HepG2 (cell line): Measurements from ENCODE around the gene SLC27A3. TPM values are rescaled to one million over a fixed set of nuclear protein-coding genes. Genes with fewer than 3 reads are reported as not detected.

Experiments
- CHD4 ChIP-seq: fragments of 200-600 bp; sonication (generic); IDR thresholded peaks from 2 replicates; pipeline ENCODE4 v1.7.0; 2017; ENCODE audit warnings: mild to moderate bottlenecking, low read length, borderline replicate concordance
- HNF4G ChIP-seq, 2 experiments: sonication (generic) in 1 of 2; formaldehyde crosslinking in 1 of 2; IDR thresholded peaks; 2 replicates each; pipeline versions ENCODE4 v1.4.0 to v1.6.1; 2011 to 2020; ENCODE audit warnings: borderline replicate concordance in 2 of 2, low read depth in 2 of 2, mild to moderate bottlenecking in 2 of 2, low read length in 1 of 2, missing genetic modification reagents in 1 of 2, moderate library complexity in 1 of 2
- NKX3-1 ChIP-seq: sonication (generic); formaldehyde crosslinking; IDR thresholded peaks from 2 replicates; pipeline ENCODE4 v1.5.0; 2020; ENCODE audit warnings: missing genetic modification reagents
- ZNF790 ChIP-seq: sonication (generic); formaldehyde crosslinking; IDR thresholded peaks from 2 replicates; pipeline ENCODE4 v1.8.0; 2022; ENCODE audit warnings: missing genetic modification reagents, mild to moderate bottlenecking, borderline replicate concordance
- polyA plus RNA-seq, 8 experiments: library from polyadenylated mRNA; depleted of rRNA in 3 of 8; stranded (reverse) in 7 of 8; unstranded in 1 of 8; fragments of >200 nt; fragmentation: Illumina TruSeq in 4 of 8; extraction: Trizol in 4 of 8; gene quantifications; 2 replicates each; pipeline versions ENCODE4 v1.2.1 to v1.2.3, GENCODE V29; 2011 to 2016; ENCODE audit warnings: low read depth in 4 of 8, missing spikeins in 1 of 8, mixed read lengths in 1 of 8; ENCODE audit not compliant: insufficient read depth in 1 of 8
- total RNA-seq, 5 experiments: library from RNA; depleted of rRNA; stranded (reverse); fragments of >200 nt; fragmentation: Illumina TruSeq; extraction: Trizol; gene quantifications; 2 replicates each; pipeline ENCODE4 v1.2.3, GENCODE V29; 2016; ENCODE audit warnings: low read depth in 1 of 5
- TF ChIP-seq, protein P1 (sequence below): sonication (generic); formaldehyde crosslinking; IDR thresholded peaks from 2 replicates; pipeline ENCODE4 v1.8.0; 2023; ENCODE audit warnings: mild to moderate bottlenecking, missing genetic modification reagents
- TF ChIP-seq, protein P2 (sequence below): sonication (generic); formaldehyde crosslinking; IDR thresholded peaks from 2 replicates; pipeline ENCODE4 v1.4.0; 2020; ENCODE audit warnings: mild to moderate bottlenecking, missing genetic modification reagents
- TF ChIP-seq, protein P3 (sequence below): sonication (generic); formaldehyde crosslinking; conservative IDR thresholded peaks from 2 replicates; pipeline ENCODE4 v1.8.0; 2022; ENCODE audit warnings: mild to moderate bottlenecking, moderate library complexity, missing genetic modification reagents
- TF ChIP-seq, protein P4 (sequence below): sonication (generic); formaldehyde crosslinking; IDR thresholded peaks from 2 replicates; pipeline ENCODE4 v1.4.0; 2020; ENCODE audit warnings: missing genetic modification reagents
- TF ChIP-seq, protein P5 (sequence below): sonication (generic); formaldehyde crosslinking; IDR thresholded peaks from 2 replicates; pipeline ENCODE4 v1.4.0; 2020; ENCODE audit warnings: missing genetic modification reagents

The SLC27A3 gene
- total and polyA plus RNA-seq, 2 of the 13 experiments (the other 11 are each of a cell fraction or from before 2014, with no cell fraction given): 4.3 to 10.3 TPM

DNA sequence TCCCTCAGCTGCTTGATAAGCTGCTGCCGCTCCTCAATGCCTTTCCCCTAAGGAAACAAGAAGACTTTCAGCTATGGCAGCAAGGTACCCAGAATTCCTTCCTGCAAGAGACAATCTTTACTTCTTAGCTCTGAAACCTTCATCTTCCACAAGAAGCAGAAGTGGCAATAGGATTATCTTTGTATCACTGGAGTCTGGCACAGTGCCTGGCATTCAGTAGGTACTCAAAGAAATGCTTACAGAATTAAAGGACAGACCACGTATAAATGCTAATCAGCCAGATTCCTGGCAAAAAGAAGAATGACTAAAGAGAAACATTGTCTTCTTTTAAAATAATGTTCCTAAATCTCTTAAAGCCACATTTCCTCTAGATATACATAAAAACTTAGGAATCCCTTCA is 43.7 kb downstream of the SLC27A3 start (continued):
- TF ChIP-seq, protein P1, sequence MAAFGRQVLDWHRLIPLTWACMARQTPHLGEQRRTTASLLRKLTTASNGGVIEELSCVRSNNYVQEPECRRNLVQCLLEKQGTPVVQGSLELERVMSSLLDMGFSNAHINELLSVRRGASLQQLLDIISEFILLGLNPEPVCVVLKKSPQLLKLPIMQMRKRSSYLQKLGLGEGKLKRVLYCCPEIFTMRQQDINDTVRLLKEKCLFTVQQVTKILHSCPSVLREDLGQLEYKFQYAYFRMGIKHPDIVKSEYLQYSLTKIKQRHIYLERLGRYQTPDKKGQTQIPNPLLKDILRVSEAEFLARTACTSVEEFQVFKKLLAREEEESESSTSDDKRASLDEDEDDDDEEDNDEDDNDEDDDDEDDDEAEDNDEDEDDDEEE (CRISPR knock-in tag): no peak
- TF ChIP-seq, protein P2, sequence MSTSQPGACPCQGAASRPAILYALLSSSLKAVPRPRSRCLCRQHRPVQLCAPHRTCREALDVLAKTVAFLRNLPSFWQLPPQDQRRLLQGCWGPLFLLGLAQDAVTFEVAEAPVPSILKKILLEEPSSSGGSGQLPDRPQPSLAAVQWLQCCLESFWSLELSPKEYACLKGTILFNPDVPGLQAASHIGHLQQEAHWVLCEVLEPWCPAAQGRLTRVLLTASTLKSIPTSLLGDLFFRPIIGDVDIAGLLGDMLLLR (CRISPR knock-in tag): no peak
- TF ChIP-seq, protein P3, sequence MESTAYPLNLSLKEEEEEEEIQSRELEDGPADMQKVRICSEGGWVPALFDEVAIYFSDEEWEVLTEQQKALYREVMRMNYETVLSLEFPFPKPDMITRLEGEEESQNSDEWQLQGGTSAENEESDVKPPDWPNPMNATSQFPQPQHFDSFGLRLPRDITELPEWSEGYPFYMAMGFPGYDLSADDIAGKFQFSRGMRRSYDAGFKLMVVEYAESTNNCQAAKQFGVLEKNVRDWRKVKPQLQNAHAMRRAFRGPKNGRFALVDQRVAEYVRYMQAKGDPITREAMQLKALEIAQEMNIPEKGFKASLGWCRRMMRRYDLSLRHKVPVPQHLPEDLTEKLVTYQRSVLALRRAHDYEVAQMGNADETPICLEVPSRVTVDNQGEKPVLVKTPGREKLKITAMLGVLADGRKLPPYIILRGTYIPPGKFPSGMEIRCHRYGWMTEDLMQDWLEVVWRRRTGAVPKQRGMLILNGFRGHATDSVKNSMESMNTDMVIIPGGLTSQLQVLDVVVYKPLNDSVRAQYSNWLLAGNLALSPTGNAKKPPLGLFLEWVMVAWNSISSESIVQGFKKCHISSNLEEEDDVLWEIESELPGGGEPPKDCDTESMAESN (CRISPR knock-in tag): no peak
- TF ChIP-seq NKX3-1 (CRISPR knock-in tag) (no peak), HNF4G (IDR thresholded peaks at IDR 0.05; ENCODE audit: borderline replicate concordance, low read depth, low read length) (no peak), HNF4G (CRISPR knock-in tag; IDR thresholded peaks at IDR 0.05; ENCODE audit: borderline replicate concordance, low read depth) (no peak), CHD4 (no peak), ZNF790 (CRISPR knock-in tag) (no peak)
- TF ChIP-seq, protein P4, sequence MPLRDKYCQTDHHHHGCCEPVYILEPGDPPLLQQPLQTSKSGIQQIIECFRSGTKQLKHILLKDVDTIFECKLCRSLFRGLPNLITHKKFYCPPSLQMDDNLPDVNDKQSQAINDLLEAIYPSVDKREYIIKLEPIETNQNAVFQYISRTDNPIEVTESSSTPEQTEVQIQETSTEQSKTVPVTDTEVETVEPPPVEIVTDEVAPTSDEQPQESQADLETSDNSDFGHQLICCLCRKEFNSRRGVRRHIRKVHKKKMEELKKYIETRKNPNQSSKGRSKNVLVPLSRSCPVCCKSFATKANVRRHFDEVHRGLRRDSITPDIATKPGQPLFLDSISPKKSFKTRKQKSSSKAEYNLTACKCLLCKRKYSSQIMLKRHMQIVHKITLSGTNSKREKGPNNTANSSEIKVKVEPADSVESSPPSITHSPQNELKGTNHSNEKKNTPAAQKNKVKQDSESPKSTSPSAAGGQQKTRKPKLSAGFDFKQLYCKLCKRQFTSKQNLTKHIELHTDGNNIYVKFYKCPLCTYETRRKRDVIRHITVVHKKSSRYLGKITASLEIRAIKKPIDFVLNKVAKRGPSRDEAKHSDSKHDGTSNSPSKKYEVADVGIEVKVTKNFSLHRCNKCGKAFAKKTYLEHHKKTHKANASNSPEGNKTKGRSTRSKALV (CRISPR knock-in tag): no peak
- TF ChIP-seq, protein P5, sequence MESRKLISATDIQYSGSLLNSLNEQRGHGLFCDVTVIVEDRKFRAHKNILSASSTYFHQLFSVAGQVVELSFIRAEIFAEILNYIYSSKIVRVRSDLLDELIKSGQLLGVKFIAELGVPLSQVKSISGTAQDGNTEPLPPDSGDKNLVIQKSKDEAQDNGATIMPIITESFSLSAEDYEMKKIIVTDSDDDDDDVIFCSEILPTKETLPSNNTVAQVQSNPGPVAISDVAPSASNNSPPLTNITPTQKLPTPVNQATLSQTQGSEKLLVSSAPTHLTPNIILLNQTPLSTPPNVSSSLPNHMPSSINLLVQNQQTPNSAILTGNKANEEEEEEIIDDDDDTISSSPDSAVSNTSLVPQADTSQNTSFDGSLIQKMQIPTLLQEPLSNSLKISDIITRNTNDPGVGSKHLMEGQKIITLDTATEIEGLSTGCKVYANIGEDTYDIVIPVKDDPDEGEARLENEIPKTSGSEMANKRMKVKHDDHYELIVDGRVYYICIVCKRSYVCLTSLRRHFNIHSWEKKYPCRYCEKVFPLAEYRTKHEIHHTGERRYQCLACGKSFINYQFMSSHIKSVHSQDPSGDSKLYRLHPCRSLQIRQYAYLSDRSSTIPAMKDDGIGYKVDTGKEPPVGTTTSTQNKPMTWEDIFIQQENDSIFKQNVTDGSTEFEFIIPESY (CRISPR knock-in tag): no peak
